ENCODE measurements around the gene CHKA. TPM values are rescaled to one million over a fixed set of nuclear protein-coding genes. Genes with fewer than 3 reads are reported as not detected.

The CHKA gene
- total and polyA plus RNA-seq, 9 of the 15 experiments (the other 6 are each of a cell fraction or from before 2014, with no cell fraction given), result 3.6 to 37.0 (median 30.2) TPM

GRCh38 chr11:68163691-68164090 lies 42.5 kb upstream of the CHKA start (continued):
- no peak for TF ChIP-seq SLC30A9 (CRISPR knock-in tag; IDR thresholded peaks at IDR 0.05)
- no peak for TF ChIP-seq MIER1 (IDR thresholded peaks at IDR 0.05; ENCODE audit: low read depth)

- no peak for DNase-seq (ENCODE audit: extremely low read depth in 1 of 4, low spot score in 3 of 4)
- H3K9me1 ChIP-seq (ENCODE audit: control insufficient read depth, insufficient read depth, low read length), result no peaks in the 10 kb centered on the region
- peaks cover 2% of the 10 kb centered on the region; the same call in 1 of the 3 replicates for H3K36me3 ChIP-seq (ENCODE audit: control insufficient read depth, insufficient read depth, low read length)
- H2AFZ ChIP-seq (ENCODE audit: low read depth, low read length), result no peak overlapping the region
- intact Hi-C loops (cut with micrococcal nuclease), result no loop called here
- H3K27ac ChIP-seq (ENCODE audit: extremely low read depth, low read depth, low read length), result no peak overlapping the region
- no peak for FAIRE-seq
- no peak overlapping the region for H3K9ac ChIP-seq (ENCODE audit: insufficient read depth in 1 of 2, low read depth in 2 of 2, low read length in 2 of 2)
- H3K4me1 ChIP-seq (replicated peaks in 1 of 2; ENCODE audit: control insufficient read depth in 2 of 2, insufficient read depth in 2 of 2, low read length in 2 of 2), result no peaks in the 10 kb centered on the region
- CTCF ChIA-PET (ENCODE audit: low intra/inter-chr PET ratio), result no interaction called here
- no peak overlapping the region for H3K4me2 ChIP-seq (ENCODE audit: insufficient read depth, low read length)
- 66% methylated on average over 7 of the region's 7 CpGs for WGBS (ENCODE audit: insufficient coverage, low coverage, missing lambda C conversion rate)
- H4K20me1 ChIP-seq (replicated peaks; ENCODE audit: control insufficient read depth, insufficient read depth, low read length), result no peaks in the 10 kb centered on the region
- no peaks in the 10 kb centered on the region for H3K9me3 ChIP-seq (replicated peaks; ENCODE audit: control insufficient read depth, insufficient read depth, low read depth, low read length)
- ATAC-seq, result no peak
- POLR2A ChIA-PET, result no interaction called here
- no TSS peak for BruUV-seq (replicated peaks)
- H3K79me2 ChIP-seq (ENCODE audit: control insufficient read depth, insufficient read depth, low read length), result no peaks in the 10 kb centered on the region
- H3K27me3 ChIP-seq (ENCODE audit: control insufficient read depth in 2 of 2, insufficient read depth in 2 of 2, low read length in 2 of 2), result no peaks in the 10 kb centered on the region
- H3K4me3 ChIP-seq, result no peak overlapping the region
- in situ Hi-C loops (cut with MboI), result no loop called here
- TF ChIP-seq E2F6 (IDR thresholded peaks at IDR 0.05; ENCODE audit: borderline replicate concordance in 1 of 2, extremely low read depth in 1 of 2, insufficient read depth in 1 of 2, insufficient read length in 1 of 2, low read depth in 1 of 2, low read length in 1 of 2, poor library complexity in 1 of 2, severe bottlenecking in 1 of 2) (no peak), CBX1 (IDR thresholded peaks at IDR 0.05; ENCODE audit: low read depth) (no peak), MAZ (CRISPR knock-in tag; conservative IDR thresholded peaks at IDR 0.05 in 1 of 2, IDR thresholded peaks at IDR 0.05 in 1 of 2) (no peak), MXD1 (CRISPR knock-in tag; IDR thresholded peaks at IDR 0.05; ENCODE audit: borderline replicate concordance, poor library complexity, severe bottlenecking) (no peak), EWSR1 (IDR thresholded peaks at IDR 0.05; ENCODE audit: borderline replicate concordance, low read depth, partially characterized antibody) (no peak), ZNF561 (CRISPR knock-in tag; conservative IDR thresholded peaks at IDR 0.05) (no peak), HNRNPK (IDR thresholded peaks at IDR 0.05; ENCODE audit: low read depth, low read length, poor library complexity, severe bottlenecking) (no peak), E2F5 (CRISPR knock-in tag; IDR thresholded peaks at IDR 0.05) (no peak)
Measured at GRCh38 chr11:68160100-68160695, 39.0 kb upstream of the CHKA start.
